ENCODE data around the gene EFCAB5. TPM values are rescaled to one million over a fixed set of nuclear protein-coding genes. Genes with fewer than 3 reads are reported as not detected.
A peak's percentile ranks its signal among the peaks of the same experiment; 100 is the strongest.

EFCAB5 gene
- total and polyA plus RNA-seq, 2 experiments from 2014 or later: 0.68 TPM; not detected in 1

- peaks cover 3% of the 10 kb centered on the region; the same call in 2 of the 3 replicates for H3K9me3 Mint-ChIP-seq
- no peak for ATAC-seq
- no peaks in the 10 kb centered on the region for H3F3A ChIP-seq (replicated peaks; ENCODE audit: low read depth)
These were observed 86.2 kb downstream of the EFCAB5 start for GRCh38 chr17:30027676-30028075.

GRCh38 chr17:30031214-30031869, 89.9 kb downstream of the EFCAB5 start:
- H3K27ac Mint-ChIP-seq: no peak overlapping the region
- H4K20me1 ChIP-seq (replicated peaks; ENCODE audit: insufficient read depth): no peaks in the 10 kb centered on the region
- ATAC-seq (no peak), DNase-seq (ENCODE audit: low spot score) (no peak)
- no peak overlapping the region for H2AFZ ChIP-seq
- no peak overlapping the region for H3K27ac ChIP-seq (ENCODE audit: low read depth)
- H3K4me3 Mint-ChIP-seq: no peak overlapping the region
- H3K9me3 Mint-ChIP-seq: peaks cover 3% of the 10 kb centered on the region; the same call in 2 of the 3 replicates
- no peaks in the 10 kb centered on the region for H3K79me2 ChIP-seq (replicated peaks; ENCODE audit: insufficient read depth)
- no peaks in the 10 kb centered on the region for H3F3A ChIP-seq (replicated peaks; ENCODE audit: low read depth)
- no peaks in the 10 kb centered on the region for H3K36me3 ChIP-seq (ENCODE audit: insufficient read depth)
- H3K9me2 ChIP-seq (ENCODE audit: insufficient read depth): no peaks in the 10 kb centered on the region
- no peak overlapping the region for H3K4me3 ChIP-seq
- peaks cover 2% of the 10 kb centered on the region; the same call in 1 of the 3 replicates for H3K36me3 Mint-ChIP-seq (ENCODE audit: low read depth)
- H3K27me3 Mint-ChIP-seq (ENCODE audit: insufficient read depth, low read depth, poor library complexity): peaks cover 2% of the 10 kb centered on the region
- H3K4me1 Mint-ChIP-seq: no peaks in the 10 kb centered on the region
- no peak overlapping the region for H3K4me2 ChIP-seq
- H3K4me1 ChIP-seq (ENCODE audit: insufficient read depth): no peaks in the 10 kb centered on the region
- no peaks in the 10 kb centered on the region for H3K27me3 ChIP-seq (ENCODE audit: insufficient read depth)
- TF ChIP-seq ZNF114 (CRISPR knock-in tag; IDR thresholded peaks at IDR 0.05) (no peak), STAT1 (IDR thresholded peaks at IDR 0.05; ENCODE audit: unreplicated experiment) (no peak), EZH2 (IDR thresholded peaks at IDR 0.05; ENCODE audit: low read depth, unreplicated experiment) (no peak), CREB1 (CRISPR knock-in tag; IDR thresholded peaks at IDR 0.05; ENCODE audit: low read depth) (no peak), CTCF (conservative IDR thresholded peaks at IDR 0.05; ENCODE audit: low read depth in 2 of 2) (no peak), JUNB (IDR thresholded peaks at IDR 0.05; ENCODE audit: unreplicated experiment) (no peak), EZH2phosphoT487 (IDR thresholded peaks at IDR 0.05; ENCODE audit: unreplicated experiment) (no peak)

More at GRCh38 chr17:30027676-30028075, 86.2 kb downstream of the EFCAB5 start:
- Histone ChIP-seq H3K4me2 (no peak overlapping the region), H3K36me3 (ENCODE audit: insufficient read depth) (no peaks in the 10 kb centered on the region), H4K20me1 (replicated peaks; ENCODE audit: insufficient read depth) (no peaks in the 10 kb centered on the region), H3K79me2 (replicated peaks; ENCODE audit: insufficient read depth) (no peaks in the 10 kb centered on the region), H3K27me3 (ENCODE audit: insufficient read depth) (no peaks in the 10 kb centered on the region), H2AFZ (peak overlapping the region; percentile 66; the same call in 1 of the 2 replicates), H3K4me1 (ENCODE audit: insufficient read depth) (no peaks in the 10 kb centered on the region), H3K4me3 (no peak overlapping the region), H3K27ac (ENCODE audit: low read depth) (no peak overlapping the region), H3K9me2 (ENCODE audit: insufficient read depth) (no peaks in the 10 kb centered on the region)
- TF ChIP-seq POLR2AphosphoS5 (IDR thresholded peaks at IDR 0.05; ENCODE audit: low read depth) (no peak), CTCF (conservative IDR thresholded peaks at IDR 0.05; ENCODE audit: low read depth in 2 of 2) (no peak)
- peaks cover 2% of the 10 kb centered on the region; the same call in 1 of the 3 replicates for H3K36me3 Mint-ChIP-seq (ENCODE audit: low read depth)
- H3K27ac Mint-ChIP-seq: no peak overlapping the region
- peaks cover 2% of the 10 kb centered on the region for H3K27me3 Mint-ChIP-seq (ENCODE audit: insufficient read depth, low read depth, poor library complexity)
- no peak for DNase-seq (ENCODE audit: low spot score)
- H3K4me1 Mint-ChIP-seq: no peaks in the 10 kb centered on the region
- H3K4me3 Mint-ChIP-seq: no peak overlapping the region

Measured in GM23338 (cell line).